Cardiac fibroblast (primary cell): ENCODE results near the gene CTR9.
A peak's percentile ranks its signal among the peaks of the same experiment; 100 is the strongest.

Source experiments
- DNase-seq, 2 donors: peaks; one replicate each; pipeline versions ENCODE4 v3.0.0 to v3.0.0-alpha.2; 2010; ENCODE audit warnings: low read depth in 2 of 2
- H3K4me3 ChIP-seq, 2 donors: replicated peaks in 1 of 2; 1 replicate in 1 of 2; 2 replicates in 1 of 2; pipeline ENCODE4 v1.5.1; 2011; ENCODE audit warnings: low read depth in 2 of 2, low read length in 2 of 2, mild to moderate bottlenecking in 2 of 2, moderate library complexity in 1 of 2
- TF ChIP-seq, protein P1 (sequence below): IDR thresholded peaks from one replicate; pipeline ENCODE4 v1.5.1; 2011; ENCODE audit warnings: low read depth, mild to moderate bottlenecking, low read length, inconsistent platforms

Gene CTR9

DNA sequence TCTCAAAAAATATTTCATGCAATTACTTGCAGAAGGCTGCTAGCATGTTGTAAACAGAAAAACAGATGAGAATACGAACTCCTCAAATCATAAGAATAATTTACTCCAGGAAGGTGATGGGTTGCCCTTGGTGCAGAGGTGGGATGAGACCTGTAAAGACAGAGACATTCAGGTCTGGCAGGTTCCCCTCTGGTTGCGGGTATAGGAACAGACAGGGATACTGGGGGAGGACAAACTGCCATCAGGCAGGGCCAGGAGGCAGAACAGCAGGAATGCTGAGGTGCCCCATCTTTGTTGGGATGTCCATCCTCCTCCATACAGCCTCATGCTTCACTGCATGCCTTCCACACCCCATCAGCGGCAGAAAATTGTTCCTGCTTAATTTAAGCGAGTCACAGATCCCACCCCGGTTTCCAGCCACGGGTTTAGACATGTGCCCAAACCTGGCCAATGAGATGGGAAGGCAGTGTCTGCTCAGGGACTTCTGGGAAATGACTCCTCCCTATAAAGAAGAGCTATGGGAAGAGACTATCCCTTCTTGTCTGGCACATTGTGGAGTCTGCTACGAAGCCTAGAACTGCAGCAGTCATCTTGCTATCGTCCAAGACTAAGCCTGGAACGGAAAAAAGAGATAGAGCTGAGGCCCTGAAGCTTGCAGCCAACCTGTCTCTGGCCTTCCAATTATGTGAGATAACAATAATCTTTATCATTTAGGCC is 34.3 kb upstream of the CTR9 start:
- TF ChIP-seq, protein P1, sequence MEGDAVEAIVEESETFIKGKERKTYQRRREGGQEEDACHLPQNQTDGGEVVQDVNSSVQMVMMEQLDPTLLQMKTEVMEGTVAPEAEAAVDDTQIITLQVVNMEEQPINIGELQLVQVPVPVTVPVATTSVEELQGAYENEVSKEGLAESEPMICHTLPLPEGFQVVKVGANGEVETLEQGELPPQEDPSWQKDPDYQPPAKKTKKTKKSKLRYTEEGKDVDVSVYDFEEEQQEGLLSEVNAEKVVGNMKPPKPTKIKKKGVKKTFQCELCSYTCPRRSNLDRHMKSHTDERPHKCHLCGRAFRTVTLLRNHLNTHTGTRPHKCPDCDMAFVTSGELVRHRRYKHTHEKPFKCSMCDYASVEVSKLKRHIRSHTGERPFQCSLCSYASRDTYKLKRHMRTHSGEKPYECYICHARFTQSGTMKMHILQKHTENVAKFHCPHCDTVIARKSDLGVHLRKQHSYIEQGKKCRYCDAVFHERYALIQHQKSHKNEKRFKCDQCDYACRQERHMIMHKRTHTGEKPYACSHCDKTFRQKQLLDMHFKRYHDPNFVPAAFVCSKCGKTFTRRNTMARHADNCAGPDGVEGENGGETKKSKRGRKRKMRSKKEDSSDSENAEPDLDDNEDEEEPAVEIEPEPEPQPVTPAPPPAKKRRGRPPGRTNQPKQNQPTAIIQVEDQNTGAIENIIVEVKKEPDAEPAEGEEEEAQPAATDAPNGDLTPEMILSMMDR: no peak
- no peak for DNase-seq
- H3K4me3 ChIP-seq: no peak overlapping the region

DNA sequence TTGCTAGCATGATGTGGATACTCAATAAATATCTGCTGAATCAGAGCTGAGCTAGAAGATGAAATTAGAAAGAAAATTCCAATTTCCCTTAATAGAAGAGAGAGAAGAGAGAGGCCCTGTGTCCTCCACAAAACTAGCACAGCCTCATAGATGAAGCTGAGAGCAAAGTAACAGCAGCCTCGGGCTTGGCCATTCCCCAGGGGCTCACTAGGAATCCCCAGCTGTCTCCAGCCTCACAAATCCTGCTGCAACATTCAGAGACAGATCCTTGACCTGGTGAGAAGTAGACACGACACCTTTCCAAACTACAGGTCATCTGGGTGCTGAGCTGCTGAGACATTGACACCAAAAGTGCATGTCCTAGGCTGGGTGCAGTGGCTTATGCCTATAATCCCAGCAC is 31.4 kb upstream of the CTR9 start:
- DNase-seq: no peak
- TF ChIP-seq, protein P1: no peak
- H3K4me3 ChIP-seq: no peak overlapping the region

DNA sequence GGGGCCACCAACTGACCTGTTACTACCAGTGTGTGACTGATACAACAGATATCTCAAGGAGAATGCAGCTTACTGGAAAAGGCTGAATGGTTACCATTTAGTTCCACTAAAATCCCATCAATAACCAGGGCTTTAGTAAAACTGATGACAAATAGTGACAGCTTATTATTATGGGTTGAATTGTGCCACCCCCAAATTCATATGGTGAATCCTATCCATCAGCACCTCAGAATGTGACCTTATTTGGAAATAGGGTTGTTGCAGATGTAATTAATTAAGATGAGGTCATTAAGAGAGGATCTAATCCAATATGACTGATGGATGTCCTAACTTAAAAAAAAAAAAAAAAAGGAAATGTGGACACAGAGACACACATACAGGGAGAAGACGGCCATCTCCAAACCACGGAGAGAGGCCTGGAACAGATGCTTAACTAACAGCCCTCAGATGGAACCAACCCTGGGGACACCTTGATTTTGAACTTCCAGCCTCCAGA is 30.1 kb upstream of the CTR9 start:
- TF ChIP-seq, protein P1: no peak
- no peak for DNase-seq

DNA sequence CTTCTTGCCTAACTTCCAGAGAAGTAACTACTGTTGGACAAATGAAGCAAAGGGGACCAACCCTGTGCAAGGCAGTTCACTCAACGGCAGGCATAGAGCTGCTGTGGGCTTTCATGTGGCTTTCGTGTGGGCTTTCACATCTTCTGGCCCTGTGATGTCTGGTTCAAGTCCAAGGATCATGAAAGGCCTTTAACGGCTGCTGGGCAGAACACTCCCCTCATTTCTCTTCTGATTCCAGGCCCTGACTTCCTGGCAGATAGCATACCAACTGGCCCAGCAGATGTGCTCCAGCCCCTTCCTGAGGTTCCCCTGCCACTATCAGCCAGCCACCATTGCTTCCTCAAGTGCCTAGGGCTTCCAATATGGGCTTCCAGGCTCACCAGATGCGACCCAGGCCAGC is 28.7 kb upstream of the CTR9 start:
- no peak overlapping the region for H3K4me3 ChIP-seq
- DNase-seq: no peak
- TF ChIP-seq, protein P1: no peak

More for the DNA sequence above, 30.1 kb upstream of the CTR9 start:
- H3K4me3 ChIP-seq: no peak overlapping the region

DNA sequence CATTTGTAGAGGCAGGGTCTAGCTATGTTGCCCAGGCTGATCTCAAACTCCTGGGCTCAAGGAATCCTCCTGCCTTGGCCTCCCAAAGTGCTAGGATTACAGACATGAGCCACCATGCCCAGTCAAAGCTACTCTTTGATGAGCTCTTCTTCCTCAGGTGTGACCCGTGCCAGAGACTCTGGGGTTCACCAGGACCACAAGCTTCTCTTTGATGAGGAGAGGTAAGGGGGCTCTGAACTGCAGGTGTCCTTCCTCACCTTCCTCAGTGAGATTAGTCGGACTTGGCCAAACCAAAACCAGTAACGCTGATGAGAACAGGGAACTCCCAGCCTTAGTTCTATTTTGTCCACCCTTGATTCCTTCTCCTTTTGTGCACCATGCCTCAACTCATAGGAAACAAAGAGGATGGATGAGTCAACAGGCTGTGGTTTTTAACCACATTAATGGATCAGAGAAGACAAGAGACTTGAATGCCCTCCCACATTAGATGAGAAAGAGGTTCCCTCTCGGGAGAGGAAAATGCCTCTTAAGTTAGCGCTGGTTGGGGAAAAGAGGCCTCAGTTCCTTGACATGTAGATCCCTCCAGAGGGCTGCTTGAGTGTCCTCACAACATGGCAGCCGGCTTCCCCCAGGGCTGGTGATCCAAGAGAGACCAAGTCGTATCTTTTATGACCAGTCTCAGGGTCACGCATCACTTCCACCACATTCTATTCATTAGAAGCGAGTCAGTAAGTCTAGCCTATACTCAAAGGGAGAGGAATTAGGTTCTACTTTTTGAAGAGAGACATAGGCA is 25.7 kb upstream of the CTR9 start:
- TF ChIP-seq, protein P1: no peak
- no peak overlapping the region for H3K4me3 ChIP-seq
- peak; percentile 54 to 92 for DNase-seq

DNA sequence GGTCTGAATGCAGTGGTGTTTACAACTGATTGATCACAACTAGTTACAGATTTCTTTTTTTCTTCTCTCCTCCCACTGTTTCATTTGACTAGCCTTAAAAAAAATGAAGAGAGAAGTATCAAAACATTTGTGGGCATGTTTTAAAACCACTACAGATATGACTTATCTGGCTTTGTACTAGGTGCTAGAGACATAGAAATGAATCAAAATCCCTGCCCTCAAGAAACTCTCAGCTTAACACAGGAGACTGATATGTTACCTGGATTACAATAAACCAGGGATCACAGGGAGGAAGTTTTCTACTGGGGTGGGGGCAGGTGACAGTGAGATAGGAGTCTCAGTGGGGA is 25.2 kb upstream of the CTR9 start:
- TF ChIP-seq, protein P1: no peak
- DNase-seq: no peak

More for the DNA sequence above, 25.2 kb upstream of the CTR9 start:
- H3K4me3 ChIP-seq: no peak overlapping the region
